ENCODE measurements around the gene CALHM6.
"Not testable (repeated sequence)": the region's sequence is repeated elsewhere in the genome, so short reads cannot be mapped to it uniquely, and the experiment has no call there.

CALHM6 gene

DNA sequence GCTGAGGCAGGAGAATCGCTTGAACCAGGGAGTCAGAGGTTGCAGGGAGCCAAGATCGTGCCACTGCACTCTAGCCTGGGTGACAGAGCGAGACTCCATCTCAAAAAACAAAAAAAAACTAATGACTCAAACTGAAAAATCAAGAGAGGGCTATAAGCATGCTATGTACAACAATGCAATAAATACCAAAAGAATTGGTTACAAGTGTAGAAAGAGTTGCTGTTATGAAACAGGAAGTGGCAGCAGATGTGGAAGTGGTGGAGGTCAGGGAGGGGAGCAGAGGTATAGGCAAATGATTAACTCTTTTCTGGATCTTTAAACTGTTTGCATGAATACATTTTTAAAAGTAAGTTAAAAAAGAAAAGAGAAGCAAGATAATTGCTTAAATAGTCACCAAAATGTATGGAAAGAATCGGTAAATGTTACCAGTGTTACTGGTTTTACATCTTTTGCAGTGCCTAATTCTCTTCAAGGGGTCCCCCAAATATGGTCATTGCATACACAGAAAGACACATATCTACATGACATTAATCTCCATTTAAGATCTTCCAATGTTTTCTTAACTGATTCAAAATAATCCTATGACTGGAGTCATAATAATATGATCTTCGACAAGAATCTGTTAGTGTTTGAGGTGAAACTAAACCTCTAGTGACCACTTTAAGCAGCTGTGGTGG lies 15.0 kb downstream of the CALHM6 start:
- no peak for DNase-seq (ENCODE audit: low spot score)

DNA sequence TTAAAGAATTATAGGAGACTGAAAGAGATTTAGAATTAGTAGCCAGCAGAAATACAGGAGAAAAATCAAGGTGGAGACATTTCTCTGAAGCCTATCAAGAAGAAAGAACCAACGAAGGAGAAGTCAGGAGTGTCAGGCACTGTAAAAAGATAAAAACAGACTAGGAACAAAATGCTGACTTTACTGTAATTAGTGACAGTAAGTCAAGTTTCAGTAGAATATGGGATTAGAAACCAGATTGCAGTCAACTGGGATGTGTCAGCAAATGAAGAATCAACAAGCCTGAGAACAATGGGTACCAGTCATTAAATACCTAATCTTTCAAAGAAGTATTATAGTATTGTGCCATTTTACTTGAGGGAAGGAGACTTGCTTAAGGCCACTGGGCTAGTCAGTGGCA lies 21.6 kb downstream of the CALHM6 start:
- DNase-seq (ENCODE audit: low spot score) = no peak

DNA sequence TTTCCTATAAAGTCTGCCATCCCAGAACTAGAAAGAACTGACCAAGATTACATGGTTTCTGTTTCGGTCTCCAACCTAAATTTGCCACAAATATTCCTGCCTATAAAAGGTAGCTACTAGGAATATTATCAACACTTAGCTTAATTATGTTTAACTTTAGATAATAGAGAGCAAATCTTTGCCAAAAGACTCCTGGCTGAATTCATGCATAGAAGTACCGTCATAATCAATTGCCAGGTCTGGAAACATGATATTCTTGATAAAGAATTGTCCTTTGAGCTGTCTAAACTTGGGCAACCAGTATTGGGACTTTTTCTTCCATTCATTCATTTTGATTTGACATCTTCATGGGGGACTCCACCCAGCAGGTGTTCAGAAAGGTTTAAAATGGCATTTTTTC lies 22.4 kb downstream of the CALHM6 start:
- DNase-seq (ENCODE audit: low spot score) = no peak

DNA sequence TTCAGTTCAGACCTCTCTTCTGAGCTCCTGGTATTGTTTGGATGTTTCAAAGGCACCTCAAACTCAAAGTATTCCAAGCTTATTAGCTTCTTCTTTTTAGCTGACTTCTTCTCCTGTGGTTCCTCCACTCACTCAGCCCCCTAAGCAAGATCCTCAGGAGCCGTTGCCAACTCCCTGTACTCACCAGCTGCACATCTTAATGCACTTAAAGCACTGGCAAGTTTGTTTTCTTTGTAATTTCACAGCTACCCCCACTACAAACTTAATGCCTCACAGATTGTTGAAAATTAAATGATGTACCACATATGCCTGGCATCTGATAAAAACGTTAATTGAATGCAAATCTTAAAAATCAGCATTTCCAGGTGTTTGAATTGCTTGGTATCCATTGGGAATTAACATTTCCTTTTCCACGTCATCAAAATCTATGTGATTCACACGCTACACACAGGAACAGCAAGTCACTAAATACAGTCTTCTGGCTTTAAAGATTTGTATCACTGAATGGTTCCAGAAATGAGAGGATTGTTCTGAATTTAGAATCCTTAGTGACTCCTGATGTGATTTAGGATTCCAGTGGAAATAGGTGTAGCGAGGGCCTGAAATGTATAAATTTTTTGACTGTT lies 24.5 kb downstream of the CALHM6 start:
- DNase-seq (ENCODE audit: low spot score) = peak; percentile 20

DNA sequence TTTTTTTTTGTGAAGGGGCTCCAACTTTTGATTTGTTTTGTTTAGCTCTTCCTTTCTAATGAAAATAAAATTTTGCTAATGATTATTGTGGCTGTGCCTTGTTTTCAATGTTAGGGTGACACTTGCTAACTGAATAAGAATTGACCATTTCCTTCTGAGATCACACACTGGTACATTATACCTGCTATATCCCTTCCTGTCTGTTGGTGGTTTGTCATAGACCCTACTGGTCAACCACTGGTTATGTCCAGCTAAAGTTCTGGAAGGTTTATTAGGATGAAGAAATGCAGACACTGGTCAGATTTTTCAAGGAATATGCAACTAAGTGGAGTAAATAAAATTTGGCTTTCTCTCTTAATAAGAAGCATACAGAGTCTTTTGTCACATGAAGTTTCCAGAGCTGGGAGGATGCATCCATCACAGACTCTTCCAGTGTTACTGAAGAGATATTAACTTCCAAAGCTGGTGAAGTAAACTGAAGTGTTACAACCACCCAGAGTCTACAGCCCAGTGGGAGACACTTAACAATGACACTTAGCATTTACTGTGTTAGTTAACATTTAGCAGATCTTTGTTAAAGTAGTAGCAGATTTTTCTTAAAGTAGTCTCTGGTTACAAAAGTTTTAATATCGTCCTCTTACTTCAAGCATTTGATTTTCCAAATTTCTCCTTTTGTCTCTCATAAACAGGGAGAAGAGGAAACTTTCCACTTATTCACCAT lies 30.6 kb downstream of the CALHM6 start:
- no peak for DNase-seq (ENCODE audit: low spot score)

DNA sequence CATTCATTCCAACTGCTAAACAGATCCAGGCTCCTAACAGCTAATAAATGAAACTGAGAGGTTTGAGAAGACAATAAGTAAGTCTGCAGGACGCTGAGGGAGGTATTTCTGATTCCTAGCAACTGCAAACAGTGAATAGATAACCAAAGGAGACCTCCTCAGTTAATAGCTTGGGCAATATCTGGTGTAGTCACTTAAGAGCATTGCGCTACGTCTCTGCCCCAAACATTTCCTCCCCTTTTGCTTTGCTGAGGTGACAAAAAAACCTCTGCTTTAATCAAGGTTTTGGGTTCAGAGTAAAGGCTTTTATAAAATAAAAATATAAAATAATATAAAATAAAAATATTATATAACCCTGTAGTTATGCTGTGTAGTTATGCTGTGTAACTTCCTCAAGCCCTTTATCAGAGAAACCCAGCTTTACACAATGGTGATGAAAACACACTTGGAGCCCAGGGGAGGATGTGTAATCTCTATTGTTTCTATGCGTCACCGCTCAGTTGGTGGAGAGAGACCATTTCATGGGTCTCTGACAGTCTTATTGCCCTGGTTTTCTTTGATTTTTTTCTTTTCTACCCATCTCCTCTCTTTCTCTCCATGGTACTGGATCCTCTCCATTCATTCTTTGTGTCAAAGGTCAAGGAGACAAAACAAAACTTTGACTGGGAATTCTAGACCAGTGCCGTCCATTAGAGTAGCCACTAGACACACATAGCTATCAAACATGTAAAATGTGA lies 31.3 kb downstream of the CALHM6 start:
- DNase-seq (ENCODE audit: low spot score) = no peak

DNA sequence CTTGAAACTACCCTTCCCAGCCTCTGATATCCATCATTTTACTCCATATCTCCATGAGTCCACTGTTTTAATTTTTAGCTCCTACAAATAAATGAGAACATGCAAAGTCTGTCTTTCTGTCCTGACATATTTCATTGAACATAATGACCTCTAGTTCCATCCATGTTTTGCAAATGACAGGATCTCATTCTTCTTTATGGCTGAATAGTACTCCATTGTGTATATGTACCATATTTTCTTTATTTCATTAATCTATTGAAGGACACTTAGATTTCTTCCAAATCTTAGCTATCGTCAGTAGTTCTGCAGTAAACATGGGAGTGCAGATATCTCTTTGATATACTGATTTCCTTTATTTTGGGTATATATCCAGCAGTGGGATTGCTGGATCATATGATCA lies 34.0 kb downstream of the CALHM6 start:
- not testable (repeated sequence) for DNase-seq (ENCODE audit: low spot score)

DNA sequence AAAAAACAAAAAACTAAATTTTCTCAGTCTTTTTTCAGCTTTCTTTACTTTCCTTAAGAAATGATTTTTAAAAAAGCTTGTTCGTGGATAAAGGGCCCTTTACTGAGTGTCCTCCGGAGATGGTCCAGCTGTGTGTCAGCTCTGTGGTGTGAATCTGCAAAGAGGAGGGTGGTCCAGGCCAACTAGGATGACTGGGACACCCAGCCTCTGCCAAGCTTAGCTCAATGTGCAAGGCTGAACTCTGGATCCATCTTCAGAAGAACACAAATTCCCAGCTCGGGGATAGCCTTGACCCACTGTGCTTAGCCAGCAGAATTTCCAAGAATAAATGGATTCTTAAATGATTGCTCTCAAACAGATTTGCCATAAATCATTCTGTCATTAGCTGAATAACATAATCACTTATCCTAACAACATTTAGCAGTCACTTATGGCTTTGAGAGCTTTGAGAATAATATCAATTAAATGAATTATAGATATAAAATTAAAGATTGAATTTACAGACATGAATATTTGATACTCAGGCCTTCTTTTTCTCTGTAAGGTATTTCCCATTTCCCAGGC lies 36.0 kb downstream of the CALHM6 start:
- DNase-seq (ENCODE audit: low spot score) = no peak

DNA sequence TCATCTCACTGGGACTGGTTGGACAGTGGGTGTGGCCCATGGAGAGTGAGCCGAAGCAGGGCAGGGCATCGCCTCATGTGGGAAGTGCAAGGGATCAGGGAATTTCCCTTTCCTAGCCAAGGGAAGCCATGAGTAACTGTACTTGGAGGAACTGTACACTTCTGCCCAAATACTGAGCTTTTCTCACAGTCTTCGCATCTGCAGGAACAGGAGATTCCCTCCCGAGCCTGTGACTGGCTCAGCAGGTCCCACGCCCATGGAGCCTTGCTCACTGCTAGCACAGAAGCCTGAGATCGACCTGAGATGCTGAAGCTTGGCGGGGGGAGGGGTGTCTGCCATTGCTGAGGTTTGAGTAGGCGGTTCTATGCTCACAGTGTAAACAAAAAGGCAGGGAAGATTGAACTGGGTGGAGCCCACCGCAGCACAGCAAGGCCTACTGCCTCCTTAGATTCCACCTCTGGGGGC lies 39.8 kb downstream of the CALHM6 start:
- DNase-seq (ENCODE audit: low spot score) = peak; percentile 41

DNA sequence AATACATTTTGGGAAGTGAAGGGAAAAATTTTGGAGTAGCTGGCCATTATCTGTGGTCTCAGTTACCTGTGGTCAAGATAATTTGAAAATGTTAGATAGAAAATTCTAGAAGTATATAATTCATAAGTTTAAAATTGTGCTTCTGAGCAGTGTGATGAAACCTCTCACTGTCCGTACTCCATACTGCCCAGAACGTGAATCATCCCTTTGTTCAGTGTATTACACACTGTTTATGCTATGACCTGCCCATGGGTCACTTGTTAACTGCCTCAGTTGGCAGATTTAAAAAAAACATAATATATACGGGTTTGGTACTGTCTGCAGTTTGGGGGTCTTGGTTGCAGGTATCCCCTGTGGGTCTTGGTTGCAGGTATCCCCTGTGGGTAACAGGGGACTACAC lies 46.1 kb downstream of the CALHM6 start:
- no peak for DNase-seq (ENCODE audit: low spot score)

DNA sequence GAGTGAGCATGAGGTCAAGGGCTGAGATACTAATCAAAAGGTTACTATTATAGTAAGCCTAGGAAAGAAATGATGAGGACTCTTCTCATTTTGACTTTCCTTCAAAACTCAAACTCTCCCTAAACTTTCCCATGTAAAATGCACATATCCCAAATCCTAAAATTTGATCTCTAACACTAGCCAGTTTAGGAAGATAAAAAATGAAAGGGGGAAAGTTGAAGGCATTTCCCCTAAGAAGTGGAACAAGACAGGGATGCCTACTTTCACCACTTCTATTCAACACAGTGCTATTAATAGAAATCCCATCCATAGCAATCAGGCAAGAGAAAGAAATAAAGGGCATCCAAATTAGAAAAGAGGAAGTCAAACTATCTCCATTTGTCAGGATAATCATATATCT lies 47.4 kb downstream of the CALHM6 start:
- no peak for DNase-seq (ENCODE audit: low spot score)

DNA sequence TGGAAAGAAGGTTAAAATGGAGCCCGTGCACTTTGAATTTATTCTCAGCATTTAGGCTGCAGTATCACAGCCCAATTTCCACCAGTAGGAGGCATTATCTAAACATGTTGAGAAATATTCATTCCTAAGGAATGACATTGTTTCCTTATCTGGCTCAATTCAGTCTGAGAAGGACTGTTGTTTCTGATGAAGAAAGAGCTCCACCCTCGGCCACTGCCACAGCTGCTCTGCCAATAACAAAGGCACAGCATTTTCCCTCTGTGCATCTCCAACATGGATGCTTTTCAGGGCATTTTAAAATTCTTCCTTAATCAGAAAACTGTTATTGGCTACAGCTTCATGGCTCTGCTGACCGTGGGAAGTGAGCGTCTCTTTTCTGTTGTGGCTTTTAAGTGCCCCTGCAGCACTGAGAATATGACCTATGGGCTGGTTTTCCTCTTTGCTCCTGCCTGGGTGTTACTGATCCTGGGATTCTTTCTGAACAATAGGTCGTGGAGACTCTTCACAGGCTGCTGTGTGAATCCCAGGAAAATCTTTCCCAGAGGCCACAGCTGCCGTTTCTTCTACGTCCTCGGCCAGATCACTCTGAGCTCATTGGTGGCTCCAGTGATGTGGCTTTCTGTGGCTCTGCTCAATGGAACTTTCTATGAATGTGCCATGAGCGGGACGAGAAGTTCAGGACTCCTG lies 50.4 kb downstream of the CALHM6 start, which contains the start of gene CALHM5:
CALHM5 (plus strand) TSS at position 216 of the 687 bp plus-strand sequence; CDS start at position 274, 58 bp downstream.
- DNase-seq (ENCODE audit: low spot score) = peak; percentile 77

DNA sequence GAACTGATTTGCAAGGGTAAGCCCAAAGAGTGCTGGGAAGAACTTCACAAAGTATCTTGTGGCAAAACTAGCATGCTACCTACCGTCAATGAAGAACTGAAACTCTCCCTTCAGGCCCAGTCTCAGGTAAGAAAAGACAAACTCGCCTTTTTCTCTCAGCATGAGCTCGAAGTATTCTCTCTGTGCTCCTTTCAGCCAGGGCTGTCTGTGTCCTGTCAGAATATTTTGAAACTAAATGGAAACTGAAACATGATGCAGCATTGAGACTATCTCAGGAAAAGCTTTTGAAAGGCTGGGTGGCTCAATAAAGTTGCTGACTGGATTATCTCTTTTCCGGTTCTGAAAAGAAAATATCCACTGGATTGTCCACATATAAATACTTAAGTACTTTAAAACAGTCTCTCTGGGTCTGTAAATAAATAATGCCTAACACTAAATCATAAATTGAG lies 51.0 kb downstream of the CALHM6 start:
- DNase-seq (ENCODE audit: low spot score) = no peak

DNA sequence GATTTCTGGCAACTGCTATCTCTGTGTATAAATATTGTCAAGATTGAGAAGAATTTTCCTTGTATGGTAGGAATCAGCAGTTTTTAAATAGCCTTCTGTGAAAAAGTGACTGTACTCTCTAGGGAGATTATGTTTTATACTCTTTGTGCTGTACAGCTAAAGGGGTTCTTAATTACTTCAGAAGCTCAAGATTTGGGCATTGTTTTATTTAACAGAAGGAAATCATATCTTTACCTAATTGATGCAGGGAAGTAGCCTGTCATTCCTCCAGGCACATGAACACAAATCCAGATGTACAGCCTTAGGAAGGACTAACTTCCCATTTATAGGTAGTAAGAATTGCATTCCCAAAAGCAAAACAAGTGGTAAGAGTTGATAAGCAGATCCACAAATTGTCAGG lies 51.6 kb downstream of the CALHM6 start:
- DNase-seq (ENCODE audit: low spot score) = no peak
